Measurements from ENCODE around the gene PLA2G4C. TPM values are rescaled to one million over a fixed set of nuclear protein-coding genes. Genes with fewer than 3 reads are reported as not detected.
"Not testable (repeated sequence)": the region's sequence is repeated elsewhere in the genome, so short reads cannot be mapped to it uniquely, and the experiment has no call there.

PLA2G4C gene
- total RNA-seq, 1 donor from 2014 or later, result 309 TPM

GRCh38 chr19:48113190-48113917 lies 2.7 kb upstream of the PLA2G4C start:
- DNase-seq (ENCODE audit: extremely low read depth, low read depth, low spot score), result no peak

GRCh38 chr19:48111280-48111679 lies 663 bp upstream of the PLA2G4C start:
- DNase-seq (ENCODE audit: extremely low read depth, low read depth, low spot score), result no peak

- DNase-seq (ENCODE audit: extremely low read depth, low read depth, low spot score), result no peak
These were observed 1.4 kb downstream of the PLA2G4C start for GRCh38 chr19:48108997-48109782.

GRCh38 chr19:48103922-48104321 lies 6.7 kb downstream of the PLA2G4C start:
- DNase-seq (ENCODE audit: extremely low read depth, low read depth, low spot score), result no peak

GRCh38 chr19:48102870-48103751 lies 7.5 kb downstream of the PLA2G4C start:
- DNase-seq (ENCODE audit: extremely low read depth, low read depth, low spot score), result no peak

- no peak for DNase-seq (ENCODE audit: extremely low read depth, low read depth, low spot score)
These were observed 14.9 kb downstream of the PLA2G4C start for GRCh38 chr19:48095612-48096175.

- DNase-seq (ENCODE audit: extremely low read depth, low read depth, low spot score), result no peak
These were observed 15.8 kb downstream of the PLA2G4C start for GRCh38 chr19:48094855-48095203.

GRCh38 chr19:48094129-48094854 lies 16.3 kb downstream of the PLA2G4C start:
- DNase-seq (ENCODE audit: extremely low read depth, low read depth, low spot score), result no peak

GRCh38 chr19:48091111-48091718 lies 19.4 kb downstream of the PLA2G4C start:
- not testable (repeated sequence) for DNase-seq (ENCODE audit: extremely low read depth, low read depth, low spot score)

GRCh38 chr19:48090281-48090802 lies 20.3 kb downstream of the PLA2G4C start:
- no peak for DNase-seq (ENCODE audit: extremely low read depth, low read depth, low spot score)

GRCh38 chr19:48088991-48089390 lies 21.6 kb downstream of the PLA2G4C start:
- not testable (repeated sequence) for DNase-seq (ENCODE audit: extremely low read depth, low read depth, low spot score)

- no peak for DNase-seq (ENCODE audit: extremely low read depth, low read depth, low spot score)
These were observed 24.4 kb downstream of the PLA2G4C start for GRCh38 chr19:48085904-48086864.

GRCh38 chr19:48085076-48085475 lies 25.5 kb downstream of the PLA2G4C start:
- DNase-seq (ENCODE audit: extremely low read depth, low read depth, low spot score), result no peak

- DNase-seq (ENCODE audit: extremely low read depth, low read depth, low spot score), result no peak
These were observed 29.5 kb downstream of the PLA2G4C start for GRCh38 chr19:48081106-48081505.

GRCh38 chr19:48070177-48070769 lies 40.3 kb downstream of the PLA2G4C start:
- not testable (repeated sequence) for DNase-seq (ENCODE audit: extremely low read depth, low read depth, low spot score)

GRCh38 chr19:48069435-48069834 lies 41.2 kb downstream of the PLA2G4C start:
- no peak for DNase-seq (ENCODE audit: extremely low read depth, low read depth, low spot score)

GRCh38 chr19:48064509-48064908 lies 46.1 kb downstream of the PLA2G4C start:
- DNase-seq (ENCODE audit: extremely low read depth, low read depth, low spot score), result no peak
